T-helper 1 cell treated with Interleukin-12 subunit alpha and Interleukin-12 subunit beta and Interleukin-4 antibody, amounts not matched to agents 30 μg/mL and 1 μg/mL, for 36 hours (primary cell): Measurements from ENCODE around the gene SHISA9.
"Not testable (repeated sequence)": the region's sequence is repeated elsewhere in the genome, so short reads cannot be mapped to it uniquely, and the experiment has no call there.

ENCODE experiments used
- H3K27ac Mint-ChIP-seq: one replicate; pipeline ENCODE4 v1.8.0; 2021; ENCODE audit warnings: mild to moderate bottlenecking, mixed read lengths
- H3K27me3 Mint-ChIP-seq: one replicate; pipeline ENCODE4 v1.8.0; 2021; ENCODE audit warnings: low read depth, mixed read lengths
- H3K36me3 Mint-ChIP-seq: one replicate; pipeline ENCODE4 v1.8.0; 2021; ENCODE audit warnings: low read depth, mixed read lengths
- H3K4me1 Mint-ChIP-seq: one replicate; pipeline ENCODE4 v1.8.0; 2021; ENCODE audit warnings: low read depth, mixed read lengths
- H3K4me3 Mint-ChIP-seq: one replicate; pipeline ENCODE4 v1.8.0; 2021; ENCODE audit warnings: mild to moderate bottlenecking, moderate library complexity, mixed read lengths
- H3K9me3 Mint-ChIP-seq: one replicate; pipeline ENCODE4 v1.8.0; 2021; ENCODE audit warnings: mixed read lengths

The SHISA9 gene

DNA sequence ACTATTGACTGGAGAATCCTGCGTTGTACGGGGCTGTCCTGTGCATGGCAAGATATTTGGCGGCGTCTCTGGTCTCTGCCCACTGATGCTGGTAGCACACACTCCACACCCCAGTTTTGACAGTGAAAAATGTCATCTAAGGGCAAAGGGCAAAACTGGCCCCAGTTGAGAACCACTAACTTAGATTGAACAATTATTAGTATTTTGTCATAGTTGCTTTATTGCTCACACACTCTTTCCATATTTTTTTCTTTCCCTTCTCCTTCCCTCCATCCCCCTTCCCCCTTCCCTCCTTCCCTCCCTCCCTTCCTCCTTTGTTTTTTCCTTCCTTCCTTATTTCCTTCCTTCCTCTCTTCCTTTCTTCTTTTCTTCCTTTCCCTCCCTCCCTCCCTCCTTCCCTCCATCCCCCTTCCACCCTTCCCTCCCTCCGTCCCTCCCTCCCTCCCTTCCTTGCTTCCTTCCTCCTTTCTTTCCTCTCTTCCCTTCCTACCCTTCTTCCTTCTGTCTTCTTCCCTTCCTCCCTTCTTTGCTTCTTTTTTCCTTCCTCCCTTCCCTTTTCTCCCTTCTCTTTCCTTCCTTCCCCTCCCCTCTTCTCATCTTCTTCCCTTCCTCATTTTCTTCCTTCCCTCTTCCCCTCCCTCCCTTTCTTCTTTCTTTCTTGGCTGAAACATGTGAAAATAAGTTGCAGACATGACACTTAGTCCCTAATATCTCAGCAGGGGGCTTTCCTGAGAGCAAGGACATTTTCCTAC is 5.5 kb downstream of the SHISA9 start:
- H3K4me3 Mint-ChIP-seq: no peak overlapping the region
- H3K9me3 Mint-ChIP-seq: no peaks in the 10 kb centered on the region

DNA sequence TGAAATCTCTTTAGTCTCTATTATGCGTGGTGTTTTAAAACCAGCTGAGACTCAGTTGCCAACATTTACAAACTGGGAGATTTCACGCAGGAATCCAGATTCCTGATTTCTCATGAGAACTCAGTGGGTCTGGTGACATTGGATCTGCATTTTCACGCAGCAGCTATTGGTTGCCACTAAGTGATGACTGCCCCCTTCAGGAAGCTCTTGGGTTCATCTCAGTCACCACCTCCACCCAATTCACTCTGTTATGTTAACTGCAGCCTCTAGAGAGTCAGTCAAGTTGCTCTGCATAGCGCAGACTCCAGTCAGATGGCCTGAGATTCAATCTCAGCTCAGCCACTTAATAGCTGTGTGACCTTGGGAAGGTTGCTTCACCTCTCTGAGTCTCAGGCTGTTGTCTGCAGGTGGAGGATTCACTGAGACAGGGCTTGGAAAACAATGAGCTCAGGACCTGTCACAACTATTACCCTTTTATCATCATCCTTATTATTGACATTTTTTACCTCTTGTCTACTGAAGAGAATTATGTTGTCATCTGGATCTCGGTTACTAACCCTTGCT is 6.4 kb downstream of the SHISA9 start:
- H3K27ac Mint-ChIP-seq: no peak overlapping the region

More for the DNA sequence above, 5.5 kb downstream of the SHISA9 start:
- no peaks in the 10 kb centered on the region for H3K4me1 Mint-ChIP-seq
- no peaks in the 10 kb centered on the region for H3K36me3 Mint-ChIP-seq
- peaks cover 32% of the 10 kb centered on the region for H3K27me3 Mint-ChIP-seq
- H3K27ac Mint-ChIP-seq: no peak overlapping the region

DNA sequence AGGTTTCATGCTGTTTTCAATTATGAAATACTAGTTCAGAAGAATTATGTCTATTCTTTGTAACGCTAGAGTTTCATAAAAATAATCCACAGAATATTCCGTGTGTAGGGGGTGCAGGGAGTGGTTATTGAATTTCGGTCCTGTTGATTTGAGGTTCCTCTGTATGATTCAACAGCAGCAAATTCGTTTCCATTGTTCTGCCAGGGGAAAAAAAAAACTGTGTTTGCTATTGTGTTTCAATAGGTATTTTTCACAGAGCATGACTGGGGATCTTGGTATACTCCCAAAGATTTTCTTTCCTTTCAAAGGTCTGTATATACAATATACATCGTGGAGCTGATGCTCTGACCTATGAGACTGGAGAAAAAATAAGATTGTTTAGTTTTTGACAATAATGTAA is 15.8 kb downstream of the SHISA9 start:
- H3K4me1 Mint-ChIP-seq: no peaks in the 10 kb centered on the region
- no peaks in the 10 kb centered on the region for H3K27me3 Mint-ChIP-seq
- no peaks in the 10 kb centered on the region for H3K9me3 Mint-ChIP-seq
- no peaks in the 10 kb centered on the region for H3K36me3 Mint-ChIP-seq
- no peak overlapping the region for H3K27ac Mint-ChIP-seq
- H3K4me3 Mint-ChIP-seq: no peak overlapping the region

More for the DNA sequence above, 6.4 kb downstream of the SHISA9 start:
- Mint-ChIP-seq H3K4me1 (no peaks in the 10 kb centered on the region), H3K36me3 (no peaks in the 10 kb centered on the region), H3K4me3 (no peak overlapping the region), H3K27me3 (peaks cover 25% of the 10 kb centered on the region), H3K9me3 (no peaks in the 10 kb centered on the region)

DNA sequence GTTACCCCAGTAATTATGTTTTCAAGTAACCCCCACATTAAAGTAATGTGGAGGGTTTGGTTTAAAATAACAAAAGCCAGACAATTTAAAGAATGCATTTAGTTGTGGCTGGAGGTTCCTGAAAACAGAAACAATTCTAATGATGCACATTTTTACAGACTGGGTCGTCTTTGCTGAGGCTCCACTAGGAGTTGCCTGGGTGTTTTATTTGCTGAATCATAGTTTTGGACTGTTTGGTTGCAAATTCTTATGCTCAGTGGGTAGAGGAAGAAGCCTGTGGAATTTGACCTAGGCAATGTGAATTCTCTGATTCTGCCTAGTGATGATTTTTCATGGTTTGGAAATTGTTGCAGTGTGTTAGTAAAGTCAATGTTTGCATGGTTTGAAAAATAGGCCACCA is 16.3 kb downstream of the SHISA9 start:
- Mint-ChIP-seq H3K9me3 (no peaks in the 10 kb centered on the region), H3K27me3 (no peaks in the 10 kb centered on the region), H3K27ac (no peak overlapping the region), H3K36me3 (no peaks in the 10 kb centered on the region), H3K4me1 (no peaks in the 10 kb centered on the region), H3K4me3 (no peak overlapping the region)

DNA sequence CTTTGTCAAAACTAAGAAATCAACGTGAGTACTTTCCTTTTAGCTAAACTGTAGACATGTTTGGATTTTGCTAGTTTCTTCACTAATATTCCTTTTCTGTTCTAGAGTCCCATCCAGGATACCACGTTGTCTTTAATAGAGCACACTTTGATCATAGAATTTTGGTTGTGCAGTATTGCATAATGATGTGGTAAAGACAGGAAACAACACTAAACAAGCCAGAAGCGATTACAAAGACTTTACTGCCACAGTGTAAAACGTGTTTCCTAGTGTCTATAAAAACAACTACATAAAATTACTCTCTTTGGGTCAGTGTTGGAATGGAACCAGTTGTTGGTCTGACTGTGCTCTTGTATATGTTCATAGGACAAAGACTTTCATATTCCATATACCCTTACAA is 19.3 kb downstream of the SHISA9 start:
- Mint-ChIP-seq H3K36me3 (no peaks in the 10 kb centered on the region), H3K27me3 (no peaks in the 10 kb centered on the region)

DNA sequence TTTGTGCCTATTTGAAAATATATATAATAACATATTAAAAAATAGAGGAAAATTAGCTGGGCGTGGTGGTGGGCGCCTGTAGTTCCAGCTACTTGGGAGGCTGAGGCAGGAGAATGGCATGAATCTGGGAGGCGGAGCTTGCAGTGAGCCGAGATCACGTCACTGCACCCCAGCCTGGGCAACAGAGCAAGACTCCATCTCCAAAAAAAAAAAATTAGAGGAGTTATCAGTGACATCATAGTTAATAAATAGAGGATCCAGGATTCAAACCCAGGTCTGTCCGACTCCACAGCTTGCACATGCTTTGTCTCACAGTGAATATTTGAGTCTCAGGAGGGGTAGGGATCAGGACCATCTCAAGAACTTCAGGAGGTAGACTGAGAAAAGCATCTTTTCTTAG is 22.2 kb downstream of the SHISA9 start:
- not testable (repeated sequence) for H3K4me3 Mint-ChIP-seq, H3K36me3 Mint-ChIP-seq, H3K27ac Mint-ChIP-seq, H3K9me3 Mint-ChIP-seq, H3K27me3 Mint-ChIP-seq, H3K4me1 Mint-ChIP-seq

More for the DNA sequence above, 19.3 kb downstream of the SHISA9 start:
- Mint-ChIP-seq H3K9me3 (no peaks in the 10 kb centered on the region), H3K27ac (no peak overlapping the region), H3K4me3 (no peak overlapping the region), H3K4me1 (no peaks in the 10 kb centered on the region)

DNA sequence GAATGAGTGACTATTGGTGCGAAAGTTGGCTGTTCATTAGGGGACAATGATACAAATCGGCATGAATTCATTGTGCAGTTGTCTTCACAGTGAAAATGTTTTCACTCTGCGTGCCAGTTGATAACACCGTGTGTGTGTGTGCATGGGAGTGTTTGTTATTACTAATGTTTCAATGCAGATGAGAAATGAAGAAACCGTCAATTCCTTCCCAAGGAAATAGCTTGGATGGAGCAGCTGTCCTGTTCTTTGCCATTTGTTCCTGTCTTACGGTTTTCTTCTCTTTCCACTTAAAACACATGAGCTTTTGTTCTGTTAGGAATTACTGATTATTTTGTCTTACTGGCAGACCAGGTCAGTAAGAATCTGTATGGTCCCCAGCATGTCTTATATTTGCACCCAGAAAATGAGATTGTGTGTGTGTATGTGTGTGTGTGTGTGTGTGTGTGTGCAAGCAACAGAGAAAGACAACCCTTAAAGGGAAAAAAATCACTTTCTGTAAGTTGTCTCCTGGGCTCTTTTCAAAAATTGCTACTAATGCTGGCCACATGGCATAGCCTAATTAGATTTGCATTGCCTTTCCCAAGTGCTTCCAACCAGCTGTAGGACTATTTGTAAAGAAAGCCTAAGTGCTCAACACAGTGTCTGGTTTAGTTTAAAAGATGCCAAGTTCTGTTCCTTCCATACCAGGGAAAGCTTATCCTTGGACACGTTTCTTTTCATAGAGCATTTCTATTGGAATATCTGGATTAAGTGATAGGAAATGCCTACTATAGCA is 23.8 kb downstream of the SHISA9 start:
- Mint-ChIP-seq H3K4me1 (no peaks in the 10 kb centered on the region), H3K27me3 (no peaks in the 10 kb centered on the region), H3K27ac (no peak overlapping the region), H3K4me3 (no peak overlapping the region), H3K36me3 (no peaks in the 10 kb centered on the region), H3K9me3 (no peaks in the 10 kb centered on the region)

DNA sequence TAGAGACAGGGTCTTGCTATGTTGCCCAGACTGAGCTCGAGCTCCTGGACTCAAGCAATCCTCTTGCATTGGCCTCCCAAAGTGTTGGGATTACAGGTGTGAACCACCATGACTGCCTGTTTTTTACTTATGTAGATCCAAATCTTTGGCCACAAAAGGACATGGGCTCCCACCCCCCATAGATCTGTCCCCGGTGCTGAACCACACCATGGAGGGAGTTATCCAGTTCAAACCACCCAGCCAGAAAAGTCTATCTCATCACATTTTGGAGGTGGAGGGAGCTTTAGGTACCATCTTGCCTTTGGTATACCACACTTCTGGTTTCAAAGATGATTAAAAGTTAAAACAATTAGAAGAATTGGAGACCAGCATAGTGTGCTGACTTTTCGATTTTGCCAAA is 26.2 kb downstream of the SHISA9 start:
- Mint-ChIP-seq H3K36me3 (no peaks in the 10 kb centered on the region), H3K9me3 (no peaks in the 10 kb centered on the region), H3K4me1 (no peaks in the 10 kb centered on the region), H3K4me3 (no peak overlapping the region), H3K27ac (no peak overlapping the region), H3K27me3 (no peaks in the 10 kb centered on the region)

DNA sequence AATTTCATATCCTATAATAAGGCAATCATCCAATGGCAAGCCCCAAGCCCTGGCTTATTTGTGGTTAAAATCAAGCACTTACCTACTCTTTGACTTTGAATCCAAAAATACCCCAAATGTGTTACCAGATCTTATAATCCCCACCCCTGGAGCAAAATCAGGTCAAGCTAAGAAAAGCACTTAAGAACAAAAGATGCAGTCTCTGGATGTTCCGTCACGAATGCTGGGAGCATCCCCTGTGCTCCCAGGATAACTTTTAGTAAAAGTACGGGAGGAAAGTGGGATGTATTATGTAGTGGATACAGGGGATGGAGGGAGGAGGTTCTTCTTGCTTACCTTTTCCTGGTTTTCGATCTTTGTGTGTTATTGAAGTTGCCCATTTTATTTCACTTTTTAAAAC is 29.5 kb downstream of the SHISA9 start:
- Mint-ChIP-seq H3K9me3 (no peaks in the 10 kb centered on the region), H3K36me3 (no peaks in the 10 kb centered on the region)

DNA sequence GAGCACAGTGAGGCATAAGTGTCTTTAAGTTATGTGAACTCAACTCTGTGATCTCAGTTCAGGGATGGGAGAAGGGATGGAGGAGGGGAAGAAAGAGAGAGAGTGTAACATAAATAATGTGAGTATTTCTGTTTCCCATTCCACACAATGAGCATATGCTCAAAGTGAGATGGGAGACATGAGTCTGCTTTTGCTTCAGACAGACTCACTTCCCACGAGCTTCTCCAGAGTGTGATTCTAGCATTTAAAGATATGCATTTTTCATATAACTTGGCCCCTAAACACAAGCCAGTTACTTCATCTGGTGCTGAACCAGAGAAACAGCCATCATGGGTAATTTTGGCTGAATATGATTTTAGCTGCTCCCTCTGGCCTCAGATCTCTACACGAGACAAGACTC is 35.0 kb downstream of the SHISA9 start:
- no peak overlapping the region for H3K27ac Mint-ChIP-seq
- H3K4me1 Mint-ChIP-seq: no peaks in the 10 kb centered on the region
- H3K27me3 Mint-ChIP-seq: no peaks in the 10 kb centered on the region
- H3K36me3 Mint-ChIP-seq: no peaks in the 10 kb centered on the region
- no peaks in the 10 kb centered on the region for H3K9me3 Mint-ChIP-seq
- no peak overlapping the region for H3K4me3 Mint-ChIP-seq

More for the DNA sequence above, 29.5 kb downstream of the SHISA9 start:
- no peaks in the 10 kb centered on the region for H3K4me1 Mint-ChIP-seq
- no peak overlapping the region for H3K27ac Mint-ChIP-seq
- no peaks in the 10 kb centered on the region for H3K27me3 Mint-ChIP-seq
- no peak overlapping the region for H3K4me3 Mint-ChIP-seq

DNA sequence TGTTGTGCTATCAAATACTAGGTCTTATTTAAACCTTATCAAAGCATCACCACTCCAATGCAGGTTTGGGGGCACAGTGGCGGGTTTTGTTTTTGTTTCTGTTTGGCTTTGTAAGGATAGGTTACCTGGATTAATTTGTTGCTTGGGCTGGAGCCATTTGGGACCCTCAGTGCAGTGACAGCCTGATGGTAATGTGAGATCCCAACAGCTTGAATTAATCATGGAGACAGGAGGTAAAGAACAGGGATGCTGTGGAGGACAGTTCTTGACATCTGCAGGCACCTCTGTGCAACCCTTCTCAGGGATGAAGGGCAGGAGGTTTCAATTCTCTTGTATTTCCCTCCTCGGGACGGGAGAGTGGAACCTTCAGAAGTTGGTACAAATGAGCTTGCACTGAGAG is 40.5 kb downstream of the SHISA9 start:
- Mint-ChIP-seq H3K4me1 (no peaks in the 10 kb centered on the region), H3K4me3 (no peak overlapping the region), H3K27ac (no peak overlapping the region), H3K9me3 (peaks cover 4% of the 10 kb centered on the region), H3K36me3 (no peaks in the 10 kb centered on the region), H3K27me3 (no peaks in the 10 kb centered on the region)

DNA sequence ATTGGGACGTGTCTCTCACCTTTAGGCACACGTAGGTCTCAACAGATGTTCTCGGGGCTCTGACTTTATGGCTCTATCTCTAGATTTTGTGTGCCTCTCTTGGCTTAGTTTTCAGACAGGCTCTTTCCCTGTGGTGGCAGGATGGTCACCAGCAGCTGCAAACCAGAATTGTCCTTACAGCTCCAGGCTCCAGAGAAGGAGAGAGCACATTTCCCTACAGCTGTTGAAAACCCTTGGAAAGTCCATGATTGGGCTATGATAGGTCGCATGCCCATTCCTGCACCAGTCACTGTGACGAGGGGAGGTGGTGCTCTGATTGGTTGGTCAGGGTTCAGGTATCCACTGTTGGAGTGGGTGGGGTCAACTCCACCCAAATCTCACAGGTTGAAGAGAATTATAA is 41.5 kb downstream of the SHISA9 start:
- H3K36me3 Mint-ChIP-seq: no peaks in the 10 kb centered on the region
- no peak overlapping the region for H3K4me3 Mint-ChIP-seq
- H3K9me3 Mint-ChIP-seq: peaks cover 4% of the 10 kb centered on the region
- H3K27me3 Mint-ChIP-seq: no peaks in the 10 kb centered on the region
- H3K4me1 Mint-ChIP-seq: no peaks in the 10 kb centered on the region
- H3K27ac Mint-ChIP-seq: no peak overlapping the region

DNA sequence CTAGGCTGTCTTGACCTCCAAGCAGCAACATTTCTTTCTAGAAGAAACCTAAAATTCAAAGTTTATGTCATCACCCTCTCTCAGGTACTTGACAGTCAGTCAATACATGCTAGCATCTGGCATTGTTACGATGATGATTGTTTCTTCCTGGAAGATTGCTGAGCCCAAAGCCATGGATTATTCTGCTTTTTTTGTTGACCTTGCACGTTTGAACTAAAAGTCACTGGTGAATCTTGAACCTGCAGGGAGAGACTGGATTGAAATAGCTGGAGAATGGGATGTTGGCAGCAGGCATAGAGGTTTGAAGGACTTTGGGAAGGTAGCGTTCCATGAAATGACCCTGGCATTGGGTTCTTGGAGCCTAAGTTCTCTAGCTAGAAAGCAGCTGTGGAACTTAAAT is 42.9 kb downstream of the SHISA9 start:
- no peaks in the 10 kb centered on the region for H3K4me1 Mint-ChIP-seq

DNA sequence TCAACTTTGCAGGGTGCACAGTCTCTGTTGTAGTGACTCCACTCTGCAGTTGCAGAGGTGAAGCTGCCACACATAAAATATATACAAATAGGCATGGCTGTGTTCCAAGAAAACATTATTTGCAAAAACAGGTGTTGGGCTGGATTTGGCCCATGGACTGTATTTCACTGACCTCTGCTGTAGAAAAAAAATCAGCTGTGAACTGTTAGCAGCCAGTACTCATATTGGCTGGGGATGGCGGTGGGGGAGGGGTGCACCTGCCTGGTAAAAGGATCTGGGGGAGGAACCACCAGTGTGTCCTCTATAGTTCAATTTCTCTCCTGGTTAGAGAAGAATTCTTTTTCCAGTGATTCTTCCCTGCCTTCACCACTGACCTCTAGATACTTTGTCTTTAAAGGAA is 50.0 kb downstream of the SHISA9 start:
- Mint-ChIP-seq H3K9me3 (peaks cover 5% of the 10 kb centered on the region), H3K27me3 (no peaks in the 10 kb centered on the region), H3K4me1 (no peaks in the 10 kb centered on the region), H3K27ac (no peak overlapping the region), H3K36me3 (no peaks in the 10 kb centered on the region), H3K4me3 (no peak overlapping the region)

More for the DNA sequence above, 42.9 kb downstream of the SHISA9 start:
- no peak overlapping the region for H3K4me3 Mint-ChIP-seq
- H3K36me3 Mint-ChIP-seq: no peaks in the 10 kb centered on the region
- no peak overlapping the region for H3K27ac Mint-ChIP-seq
- no peaks in the 10 kb centered on the region for H3K27me3 Mint-ChIP-seq
- H3K9me3 Mint-ChIP-seq: peaks cover 4% of the 10 kb centered on the region

DNA sequence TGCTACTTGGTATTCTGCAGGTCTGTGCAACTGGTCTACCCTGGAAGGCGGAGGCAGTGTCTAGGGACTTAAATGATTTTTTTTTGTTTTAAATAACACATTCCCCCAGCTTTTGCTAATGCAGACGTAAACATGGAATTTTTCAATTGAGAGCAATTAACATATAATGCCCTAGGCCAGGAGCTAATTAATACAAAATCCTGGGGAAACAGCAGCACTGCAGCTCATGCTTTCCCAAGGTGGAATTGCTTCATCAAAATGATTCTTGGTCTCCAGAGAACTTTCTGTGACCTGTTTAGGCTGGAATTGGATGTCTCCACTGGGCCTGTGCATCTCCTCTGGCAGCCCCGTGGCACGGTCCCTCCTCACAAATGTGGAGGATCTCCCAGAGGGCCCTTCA is 50.6 kb downstream of the SHISA9 start:
- H3K27me3 Mint-ChIP-seq: no peaks in the 10 kb centered on the region
- H3K9me3 Mint-ChIP-seq: peaks cover 5% of the 10 kb centered on the region
- H3K27ac Mint-ChIP-seq: no peak overlapping the region
- H3K4me3 Mint-ChIP-seq: no peak overlapping the region
- no peaks in the 10 kb centered on the region for H3K4me1 Mint-ChIP-seq
- no peaks in the 10 kb centered on the region for H3K36me3 Mint-ChIP-seq
